Transverse colon (tissue), 4 donors: Measurements from ENCODE around the gene EME2. TPM values are rescaled to one million over a fixed set of nuclear protein-coding genes. Genes with fewer than 3 reads are reported as not detected.

Experiments used
- DNase-seq: peaks from one replicate; pipeline ENCODE4 v3.0.0-alpha.2; 2019
- H3K27ac ChIP-seq, 4 donors: fragments of 200-600 bp; sonication (generic); 2 replicates each; pipeline ENCODE4 v1.5.1; 2016 to 2018; ENCODE audit warnings: inconsistent platforms in 4 of 4
- H3K27me3 ChIP-seq: fragments of 200-600 bp; sonication (generic); 2 replicates; pipeline ENCODE4 v1.5.1; 2017; ENCODE audit warnings: inconsistent platforms
- H3K36me3 ChIP-seq, 4 donors: fragments of 200-600 bp; sonication (generic); 2 replicates each; pipeline ENCODE4 v1.5.1; 2017 to 2019; ENCODE audit warnings: inconsistent platforms in 4 of 4
- H3K4me1 ChIP-seq, 4 donors: fragments of 200-600 bp; sonication (generic); 2 replicates each; pipeline ENCODE4 v1.5.1; 2017 to 2020; ENCODE audit warnings: inconsistent platforms in 4 of 4
- H3K4me3 ChIP-seq, 4 donors: fragments of 200-600 bp; sonication (generic); 1 replicate in 1 of 4; 2 replicates in 3 of 4; pipeline versions ENCODE4 v1.5.1 to v1.6.1; 2017 to 2019; ENCODE audit warnings: inconsistent platforms in 4 of 4
- H3K9me3 ChIP-seq, 2 donors: fragments of 200-600 bp; sonication (generic); 2 replicates each; pipeline ENCODE4 v1.5.1; 2017 to 2019; ENCODE audit warnings: inconsistent platforms in 2 of 2
- CTCF ChIP-seq, 5 experiments: fragments of 200-600 bp in 3 of 5; fragments of 450-650 bp in 2 of 5; sonication (generic) in 3 of 5; IDR thresholded peaks; 1 replicate in 2 of 5; 2 replicates in 3 of 5; pipeline ENCODE4 v1.5.1; 2016 to 2017; ENCODE audit warnings: antibody characterized with exemption in 5 of 5, inconsistent platforms in 3 of 5, mild to moderate bottlenecking in 2 of 5, moderate library complexity in 1 of 5
- EP300 ChIP-seq: sonication (generic); formaldehyde crosslinking; IDR thresholded peaks from one replicate; pipeline ENCODE4 v1.6.1; 2017; ENCODE audit warnings: antibody characterized with exemption, low read depth
- POLR2A ChIP-seq: fragments of 450-650 bp; IDR thresholded peaks from one replicate; pipeline ENCODE4 v1.6.1; 2016; ENCODE audit warnings: antibody characterized with exemption, mild to moderate bottlenecking, moderate library complexity
- POLR2AphosphoS5 ChIP-seq, 3 donors: sonication (generic); formaldehyde crosslinking; IDR thresholded peaks; one replicate each; pipeline ENCODE4 v1.6.1; 2016; ENCODE audit warnings: antibody characterized with exemption in 3 of 3
- WGBS, 2 donors: methylation state at CpG; one replicate each; pipeline ENCODE4 v1.1.5; 2018; ENCODE audit warnings: low coverage in 1 of 2; 5-methylcytosine and 5-hydroxymethylcytosine counted together
- in situ Hi-C, 4 donors: fragments of 200-750 bp; cut with MboI; loops; one replicate each; pipeline versions ENCODE4 v1.15.0 to v1.15.1; 2017; ENCODE audit warnings: low sequenced_read_pairs in 3 of 4, low pct_ligation_motif_present in 1 of 4, low pct_unique_long_range_greater_than_20kb in 1 of 4
- intact Hi-C: fragments of 100-400 bp; cut with DNase I; formaldehyde crosslinking; loops from one replicate; pipeline ENCODE4 v1.15.1; 2023; ENCODE audit warnings: low total_unique reads
- total RNA-seq, 4 donors: library from RNA; depleted of rRNA; stranded (reverse); fragments of >200 nt; gene quantifications; one replicate each; pipeline ENCODE4 v1.1.0, GENCODE V29; 2016

EME2 gene
- total RNA-seq, 4 donors from 2014 or later = 23.6 to 173 (median 45.4) TPM

DNA sequence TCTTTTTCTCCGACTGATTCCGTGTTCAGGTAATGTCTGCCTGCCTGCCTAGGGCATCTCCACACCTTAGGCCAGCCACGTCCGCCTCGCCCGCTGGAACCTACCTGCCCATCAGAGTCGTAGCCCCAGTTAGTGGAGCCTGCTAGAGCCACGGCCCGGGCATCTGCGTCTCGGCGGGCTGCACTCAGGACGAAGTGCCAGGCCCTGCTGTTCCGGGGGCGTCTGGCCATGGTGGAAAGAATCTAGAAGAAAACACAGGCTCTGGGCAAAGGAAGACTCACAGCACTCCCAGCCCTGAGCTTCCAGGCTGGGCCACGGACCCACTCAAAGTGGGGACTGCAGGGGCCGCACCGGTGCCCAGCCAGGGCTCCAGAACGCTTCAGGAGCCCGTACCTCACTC lies 8.6 kb downstream of the EME2 start:
- intact Hi-C loops (no loop called here), in situ Hi-C loops (no loop called here)
- Histone ChIP-seq H3K9me3 (no peaks in the 10 kb centered on the region), H3K4me3 (peak overlapping the region; percentile 70 to 95 (median 86)), H3K4me1 (peaks cover 7 to 27% (median 21%) of the 10 kb centered on the region in 4 donors), H3K27me3 (no peaks in the 10 kb centered on the region), H3K27ac (peak overlapping the region; percentile 89 to 95 (median 92)), H3K36me3 (peaks cover 0 to 10% (median 5%) of the 10 kb centered on the region in 4 donors)
- DNase-seq = no peak
- TF ChIP-seq POLR2A (no peak), POLR2AphosphoS5 (IDR thresholded peaks at IDR 0.05) (no peak), EP300 (no peak)
- 68% methylated on average over 14 of the region's 20 CpGs; no CpG with 5 or more reads in 1 of the 2 donors for WGBS, 2 donors

DNA sequence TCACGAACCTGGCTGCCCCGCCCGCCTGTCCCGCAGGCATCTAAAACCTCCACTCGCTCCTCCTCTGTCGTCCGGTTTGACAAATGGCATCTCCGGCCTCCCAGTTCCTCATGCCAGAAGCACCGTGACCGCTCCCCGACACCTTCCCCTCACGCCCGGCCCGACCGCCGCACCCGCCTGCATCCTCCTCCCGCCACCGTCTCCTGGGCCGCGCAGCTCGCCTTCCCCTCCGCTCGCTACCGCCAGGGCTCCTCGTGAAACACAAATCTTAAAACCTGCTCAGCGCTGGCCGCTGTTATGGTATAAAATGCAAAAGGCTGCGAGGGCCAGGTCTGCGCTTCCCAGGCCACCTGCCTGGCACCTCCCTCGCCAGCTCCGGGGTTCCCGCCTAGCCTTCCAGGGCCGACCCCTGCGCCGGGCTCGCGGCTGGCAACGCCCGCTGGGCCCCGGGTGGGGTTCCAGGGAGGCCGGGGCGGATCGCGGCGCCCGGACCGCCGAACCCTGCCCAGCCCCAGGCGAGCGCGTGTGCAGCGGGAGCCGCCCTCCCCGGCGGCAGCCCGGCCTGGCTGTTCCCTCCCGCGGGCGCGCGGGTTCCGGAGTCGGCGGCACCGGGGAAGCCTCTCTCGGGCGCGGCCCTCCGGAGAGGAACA lies 9.3 kb downstream of the EME2 start:
- peaks cover 0 to 10% (median 5%) of the 10 kb centered on the region in 4 donors for H3K36me3 ChIP-seq
- in situ Hi-C loops = no loop called here
- H3K4me1 ChIP-seq = peaks cover 7 to 27% (median 21%) of the 10 kb centered on the region in 4 donors

GRCh38 chr16:1782408-1783264 lies 10.0 kb downstream of the EME2 start, which contains the start of the genes NUBP2 and SPSB3:
NUBP2 (plus strand) TSS chr16:1782960; CDS start chr16:1783021, 61 bp downstream.
SPSB3 (minus strand) TSS chr16:1782571; CDS start chr16:1781483, 1,088 bp downstream.
- H3K4me3 ChIP-seq = peak within 1 kb of the TSS; percentile 84 to 97 (median 94)
- no peak for TF ChIP-seq EP300
- peak; percentile 40 for TF ChIP-seq POLR2A
- peak; percentile 69 to 85 (median 79) for TF ChIP-seq POLR2AphosphoS5 (IDR thresholded peaks at IDR 0.05)
- no peak for TF ChIP-seq CTCF (IDR thresholded peaks at IDR 0.05)
- DNase-seq = peak; percentile 100
- H3K27me3 ChIP-seq = no peaks in the 10 kb centered on the region
- peak within 1 kb of the TSS; percentile 89 to 95 (median 94) for H3K27ac ChIP-seq
- peaks cover 0 to 5% (median under 1%) of the 10 kb centered on the region in 4 donors for H3K36me3 ChIP-seq
- intact Hi-C loops = no loop called here
- no peaks in the 10 kb centered on the region for H3K9me3 ChIP-seq
- 1% methylated on average over 70 of the region's 102 CpGs; no CpG with 5 or more reads in 1 of the 2 donors for WGBS, 2 donors
- H3K4me1 ChIP-seq = peaks cover 7 to 27% (median 21%) of the 10 kb centered on the region in 4 donors
- in situ Hi-C loops = no loop called here

More for the DNA sequence above, 9.3 kb downstream of the EME2 start:
- TF ChIP-seq CTCF (IDR thresholded peaks at IDR 0.05) = peak in 3 of 5 experiments; percentile 16 to 47 (median 40)
- TF ChIP-seq EP300 = no peak
- no peaks in the 10 kb centered on the region for H3K27me3 ChIP-seq
- 0 to 1% methylated on average over 5 to 47 of the region's 70 CpGs for WGBS, 2 donors
- H3K9me3 ChIP-seq = no peaks in the 10 kb centered on the region
- H3K27ac ChIP-seq = peak overlapping the region; percentile 89 to 95 (median 92)
- DNase-seq = peak; percentile 37
- peak overlapping the region; percentile 70 to 95 (median 86) for H3K4me3 ChIP-seq
- intact Hi-C loops = no loop called here

GRCh38 chr16:1784977-1785845 lies 12.6 kb downstream of the EME2 start:
- intact Hi-C loops (no loop called here), in situ Hi-C loops (no loop called here)
- WGBS, 2 donors = 86 to 96% methylated on average over 4 to 25 of the region's 26 CpGs
- DNase-seq = peak; percentile 7
- no peak overlapping the region for H3K4me3 ChIP-seq
- peaks cover 7 to 24% (median 20%) of the 10 kb centered on the region in 4 donors for H3K4me1 ChIP-seq
- H3K36me3 ChIP-seq = no peaks in the 10 kb centered on the region
- TF ChIP-seq EP300 (no peak), POLR2A (no peak)
- H3K27ac ChIP-seq = no peak overlapping the region
- no peaks in the 10 kb centered on the region for H3K9me3 ChIP-seq
- H3K27me3 ChIP-seq = no peaks in the 10 kb centered on the region
